H9 (cell line): ENCODE results near the gene MRPL40. TPM values are rescaled to one million over a fixed set of nuclear protein-coding genes. Genes with fewer than 3 reads are reported as not detected.
"Not testable (repeated sequence)": the region's sequence is repeated elsewhere in the genome, so short reads cannot be mapped to it uniquely, and the experiment has no call there.

Experiments used
- DNase-seq: peaks from one replicate; pipeline ENCODE4 v3.0.0-alpha.2; 2017
- H2AFZ ChIP-seq: one replicate; pipeline ENCODE4 v1.6.1; 2013; ENCODE audit warnings: mild to moderate bottlenecking, low read length, control low read depth, moderate library complexity
- H2AK5ac ChIP-seq: 2 replicates; pipeline ENCODE4 v1.6.1; 2013; ENCODE audit warnings: low read length, control low read depth, mixed read lengths; ENCODE audit not compliant: insufficient read length
- H2BK120ac ChIP-seq: one replicate; pipeline ENCODE4 v1.6.1; 2013; ENCODE audit warnings: low read depth, mild to moderate bottlenecking, low read length, control low read depth, inconsistent platforms; ENCODE audit not compliant: poor library complexity, severe bottlenecking
- H2BK12ac ChIP-seq: 2 replicates; pipeline ENCODE4 v1.6.1; 2013; ENCODE audit warnings: low read length, control low read depth, mixed read lengths, low read depth; ENCODE audit not compliant: insufficient read length
- H2BK15ac ChIP-seq: 2 replicates; pipeline ENCODE4 v1.6.1; 2013; ENCODE audit warnings: low read depth, low read length, control low read depth
- H2BK20ac ChIP-seq: one replicate; pipeline ENCODE4 v1.6.1; 2013; ENCODE audit warnings: low read depth, mild to moderate bottlenecking, low read length, control low read depth, inconsistent platforms; ENCODE audit not compliant: poor library complexity, severe bottlenecking
- H2BK5ac ChIP-seq: 2 replicates; pipeline ENCODE4 v1.6.1; 2013; ENCODE audit warnings: low read length, control low read depth, mixed read lengths; ENCODE audit not compliant: insufficient read length
- H3K14ac ChIP-seq: 2 replicates; pipeline ENCODE4 v1.6.1; 2013; ENCODE audit warnings: low read length, control low read depth; ENCODE audit not compliant: insufficient read depth
- H3K18ac ChIP-seq: 2 replicates; pipeline ENCODE4 v1.6.1; 2013; ENCODE audit warnings: low read depth, mild to moderate bottlenecking, mixed read lengths, low read length, control low read depth; ENCODE audit not compliant: insufficient read length
- H3K23ac ChIP-seq: 2 replicates; pipeline ENCODE4 v1.6.1; 2013; ENCODE audit warnings: low read length, control low read depth, mixed read lengths, low read depth; ENCODE audit not compliant: insufficient read length
- H3K23me2 ChIP-seq: 2 replicates; pipeline ENCODE4 v1.6.1; 2013; ENCODE audit warnings: low read depth, mild to moderate bottlenecking, mixed read lengths, low read length, control low read depth; ENCODE audit not compliant: insufficient read length, poor library complexity, severe bottlenecking
- H3K27ac ChIP-seq: 2 replicates; pipeline ENCODE4 v1.5.1; 2013; ENCODE audit warnings: low read length, control low read depth, mixed read lengths, low read depth; ENCODE audit not compliant: insufficient read length
- H3K27me3 ChIP-seq: 2 replicates; pipeline ENCODE4 v1.6.1; 2013; ENCODE audit warnings: low read length, control low read depth, inconsistent platforms; ENCODE audit not compliant: insufficient read depth
- H3K4ac ChIP-seq: 2 replicates; pipeline ENCODE4 v1.6.1; 2013; ENCODE audit warnings: low read depth, mild to moderate bottlenecking, control low read depth, inconsistent platforms, low read length, moderate library complexity
- H3K4me1 ChIP-seq: 2 replicates; pipeline ENCODE4 v1.6.1; 2013; ENCODE audit warnings: low read length, control low read depth, inconsistent platforms; ENCODE audit not compliant: insufficient read depth
- H3K4me2 ChIP-seq: 2 replicates; pipeline ENCODE4 v1.6.1; 2013; ENCODE audit warnings: low read length, control low read depth, mixed read lengths; ENCODE audit not compliant: insufficient read length, insufficient read depth
- H3K56ac ChIP-seq: 2 replicates; pipeline ENCODE4 v1.6.1; 2013; ENCODE audit warnings: low read depth, mild to moderate bottlenecking, mixed read lengths, low read length, control low read depth; ENCODE audit not compliant: insufficient read length
- H3K79me1 ChIP-seq: 2 replicates; pipeline ENCODE4 v1.6.1; 2013; ENCODE audit warnings: low read depth, mild to moderate bottlenecking, moderate library complexity, low read length, control low read depth, inconsistent platforms; ENCODE audit not compliant: insufficient read depth, poor library complexity, severe bottlenecking
- H3K79me2 ChIP-seq: 2 replicates; pipeline ENCODE4 v1.6.1; 2013; ENCODE audit warnings: low read length, control low read depth, inconsistent platforms; ENCODE audit not compliant: insufficient read depth
- H3K9ac ChIP-seq: 2 replicates; pipeline ENCODE4 v1.6.1; 2013; ENCODE audit warnings: low read length, control low read depth, mixed read lengths; ENCODE audit not compliant: insufficient read length; ENCODE audit errors: extremely low read depth
- H3K9me3 ChIP-seq: one replicate; pipeline ENCODE4 v1.6.1; 2013; ENCODE audit warnings: low read depth, low read length, inconsistent platforms; ENCODE audit not compliant: control insufficient read depth
- H3T11ph ChIP-seq: one replicate; pipeline ENCODE4 v1.6.1; 2013; ENCODE audit warnings: mild to moderate bottlenecking, low read length, control low read depth, inconsistent platforms
- H4K20me1 ChIP-seq: one replicate; pipeline ENCODE4 v1.6.1; 2013; ENCODE audit not compliant: control insufficient read depth, insufficient read length, insufficient read depth
- H4K5ac ChIP-seq: 2 replicates; pipeline ENCODE4 v1.6.1; 2013; ENCODE audit warnings: low read depth, mild to moderate bottlenecking, mixed read lengths, low read length, control low read depth; ENCODE audit not compliant: insufficient read length
- H4K8ac ChIP-seq: replicated peaks from 2 replicates; pipeline ENCODE4 v1.6.1; 2013; ENCODE audit warnings: low read length, control low read depth, mixed read lengths, low read depth; ENCODE audit not compliant: insufficient read length
- H4K91ac ChIP-seq: 2 replicates; pipeline ENCODE4 v1.6.1; 2013; ENCODE audit warnings: low read depth, mild to moderate bottlenecking, moderate library complexity, mixed read lengths, low read length, control low read depth; ENCODE audit not compliant: insufficient read length
- H3K27ac Mint-ChIP-seq, 3 experiments: 2 replicates in 2 of 3; 3 replicates in 1 of 3; pipeline ENCODE4 v1.8.0; 2020 to 2021; ENCODE audit warnings: mixed read lengths in 3 of 3, mild to moderate bottlenecking in 1 of 3, moderate library complexity in 1 of 3
- H3K27me3 Mint-ChIP-seq: 2 replicates; pipeline ENCODE4 v1.8.0; 2021; ENCODE audit warnings: low read depth, mild to moderate bottlenecking, moderate library complexity, mixed read lengths
- H3K36me3 Mint-ChIP-seq, 3 experiments: 2 replicates in 2 of 3; 3 replicates in 1 of 3; pipeline ENCODE4 v1.8.0; 2020 to 2021; ENCODE audit warnings: low read depth in 3 of 3, mixed read lengths in 3 of 3; ENCODE audit not compliant: insufficient read depth in 1 of 3
- H3K4me1 Mint-ChIP-seq, 2 experiments: 2 replicates each; pipeline ENCODE4 v1.8.0; 2020; ENCODE audit warnings: mixed read lengths in 2 of 2
- H3K4me3 Mint-ChIP-seq, 2 experiments: 2 replicates in 1 of 2; 3 replicates in 1 of 2; pipeline ENCODE4 v1.8.0; 2020 to 2021; ENCODE audit warnings: mild to moderate bottlenecking in 2 of 2, mixed read lengths in 2 of 2, moderate library complexity in 1 of 2
- H3K9me3 Mint-ChIP-seq, 2 experiments: 2 replicates in 1 of 2; 3 replicates in 1 of 2; pipeline ENCODE4 v1.8.0; 2020; ENCODE audit warnings: mild to moderate bottlenecking in 2 of 2, mixed read lengths in 2 of 2, moderate library complexity in 1 of 2
- WGBS: extraction: QIAGEN DNeasy Blood & Tissue Kit; methylation state at CpG from one replicate; pipeline ENCODE4 v1.1.7; 2013; ENCODE audit warnings: missing lambda C conversion rate, low lambda C conversion rate, mixed read lengths; ENCODE audit not compliant: insufficient read length; ENCODE audit errors: extremely low coverage; 5-methylcytosine and 5-hydroxymethylcytosine counted together
- total RNA-seq: library from RNA; stranded (reverse); gene quantifications from 2 replicates; pipeline ENCODE4 v1.2.1, GENCODE V29; 2021
- TF ChIP-seq, protein P1 (sequence below): fragments of 200-600 bp; sonication (generic); conservative IDR thresholded peaks from 3 replicates; pipeline ENCODE4 v1.8.0; 2021; ENCODE audit warnings: antibody characterized with exemption, mild to moderate bottlenecking

MRPL40 gene
- total RNA-seq, 1 experiment from 2014 or later: 15.2 TPM

- peaks cover 16 to 31% (median 31%) of the 10 kb centered on the region in 3 experiments; a peak in 6 of 7 replicates for H3K36me3 Mint-ChIP-seq
- no peak overlapping the region for H4K5ac ChIP-seq
- peaks cover 2% of the 10 kb centered on the region for H4K20me1 ChIP-seq
- no peak overlapping the region for H3K23ac ChIP-seq
- H3K27ac ChIP-seq: no peak overlapping the region
- H3K56ac ChIP-seq: no peak overlapping the region
- no peak overlapping the region for H3K9ac ChIP-seq
- WGBS: no CpG with 5 or more reads among the region's 7 CpGs
- no peak overlapping the region for H3K18ac ChIP-seq
- H3K9me3 ChIP-seq: no peaks in the 10 kb centered on the region
- TF ChIP-seq, protein P1, sequence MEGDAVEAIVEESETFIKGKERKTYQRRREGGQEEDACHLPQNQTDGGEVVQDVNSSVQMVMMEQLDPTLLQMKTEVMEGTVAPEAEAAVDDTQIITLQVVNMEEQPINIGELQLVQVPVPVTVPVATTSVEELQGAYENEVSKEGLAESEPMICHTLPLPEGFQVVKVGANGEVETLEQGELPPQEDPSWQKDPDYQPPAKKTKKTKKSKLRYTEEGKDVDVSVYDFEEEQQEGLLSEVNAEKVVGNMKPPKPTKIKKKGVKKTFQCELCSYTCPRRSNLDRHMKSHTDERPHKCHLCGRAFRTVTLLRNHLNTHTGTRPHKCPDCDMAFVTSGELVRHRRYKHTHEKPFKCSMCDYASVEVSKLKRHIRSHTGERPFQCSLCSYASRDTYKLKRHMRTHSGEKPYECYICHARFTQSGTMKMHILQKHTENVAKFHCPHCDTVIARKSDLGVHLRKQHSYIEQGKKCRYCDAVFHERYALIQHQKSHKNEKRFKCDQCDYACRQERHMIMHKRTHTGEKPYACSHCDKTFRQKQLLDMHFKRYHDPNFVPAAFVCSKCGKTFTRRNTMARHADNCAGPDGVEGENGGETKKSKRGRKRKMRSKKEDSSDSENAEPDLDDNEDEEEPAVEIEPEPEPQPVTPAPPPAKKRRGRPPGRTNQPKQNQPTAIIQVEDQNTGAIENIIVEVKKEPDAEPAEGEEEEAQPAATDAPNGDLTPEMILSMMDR: no peak
- no peak overlapping the region for H4K8ac ChIP-seq
- H3K79me1 ChIP-seq: no peaks in the 10 kb centered on the region
- H2BK20ac ChIP-seq: no peak overlapping the region
- no peak overlapping the region for H2BK12ac ChIP-seq
- peaks cover 19% of the 10 kb centered on the region for H3K27me3 Mint-ChIP-seq
- H2AFZ ChIP-seq: no peak overlapping the region
- H3K27ac Mint-ChIP-seq: no peak overlapping the region
- no peak overlapping the region for H3K4ac ChIP-seq
- no peaks in the 10 kb centered on the region for H3K4me1 ChIP-seq
- no peak overlapping the region for H3K14ac ChIP-seq
- DNase-seq: no peak
- no peaks in the 10 kb centered on the region; a peak in 1 of 5 replicates for H3K9me3 Mint-ChIP-seq
- no peaks in the 10 kb centered on the region; the same call in 1 of the 2 replicates for H3K79me2 ChIP-seq
- H3K4me3 Mint-ChIP-seq: no peak overlapping the region; a peak in 1 of 5 replicates
- H3K27me3 ChIP-seq: no peaks in the 10 kb centered on the region; the same call in 1 of the 2 replicates
- no peak overlapping the region for H2BK120ac ChIP-seq
- no peak overlapping the region for H3T11ph ChIP-seq
- H3K4me2 ChIP-seq: no peak overlapping the region
- peaks cover 9% of the 10 kb centered on the region for H3K23me2 ChIP-seq
- H2BK15ac ChIP-seq: no peak overlapping the region
- H4K91ac ChIP-seq: no peak overlapping the region
- no peak overlapping the region for H2BK5ac ChIP-seq
- H2AK5ac ChIP-seq: no peak overlapping the region
- peaks cover 15% of the 10 kb centered on the region in 2 experiments for H3K4me1 Mint-ChIP-seq
Measured at GRCh38 chr22:19443544-19444211, 11.3 kb downstream of the MRPL40 start.

- H2AFZ ChIP-seq, DNase-seq, H2BK20ac ChIP-seq, H3K79me1 ChIP-seq, H3K23ac ChIP-seq, H3K9me3 Mint-ChIP-seq, H2BK120ac ChIP-seq, H3K4me1 ChIP-seq, H3K79me2 ChIP-seq, H4K8ac ChIP-seq, H2BK5ac ChIP-seq, H3K14ac ChIP-seq, H3K18ac ChIP-seq, H3T11ph ChIP-seq, H3K56ac ChIP-seq, H3K4ac ChIP-seq, H3K27ac ChIP-seq, H3K9ac ChIP-seq, H3K27me3 ChIP-seq, H2BK15ac ChIP-seq, H4K91ac ChIP-seq, H4K5ac ChIP-seq, H2BK12ac ChIP-seq, H4K20me1 ChIP-seq, H3K27ac Mint-ChIP-seq, H2AK5ac ChIP-seq, H3K23me2 ChIP-seq, H3K4me2 ChIP-seq, H3K9me3 ChIP-seq: not testable (repeated sequence)
- no CpG with 5 or more reads among the region's 9 CpGs for WGBS
- Mint-ChIP-seq H3K27me3 (peaks cover 19% of the 10 kb centered on the region), H3K36me3 (peaks cover 13 to 37% (median 33%) of the 10 kb centered on the region in 3 experiments; a peak in 6 of 7 replicates), H3K4me1 (peaks cover 16 to 18% of the 10 kb centered on the region in 2 experiments), H3K4me3 (peak overlapping the region in 1 of 2 experiments; percentile 36; a peak in 2 of 5 replicates)
Measured at GRCh38 chr22:19445279-19445982, 13.1 kb downstream of the MRPL40 start.
